ENCODE data around the gene PPFIA3. TPM values are rescaled to one million over a fixed set of nuclear protein-coding genes. Genes with fewer than 3 reads are reported as not detected.

Gene PPFIA3
- total and polyA plus RNA-seq, 2 donors (not counting 1 experiment from before 2014, with no cell fraction given): 0.62 to 1.3 TPM

- H2AFZ ChIP-seq (ENCODE audit: low read length): no peak overlapping the region
- H3K9ac ChIP-seq (ENCODE audit: insufficient read depth, low read length): no peak overlapping the region
- no peaks in the 10 kb centered on the region for H3K79me2 ChIP-seq (ENCODE audit: control insufficient read depth, insufficient read depth, low read length)
- no peaks in the 10 kb centered on the region for H4K20me1 ChIP-seq (ENCODE audit: control insufficient read depth, extremely low read depth, insufficient read depth, low read length)
- H3K4me2 ChIP-seq (ENCODE audit: extremely low read depth, insufficient read depth, low read length): no peak overlapping the region
- TF ChIP-seq EZH2 (IDR thresholded peaks at IDR 0.05; ENCODE audit: low read length, missing control alignments) (no peak), CTCF (conservative IDR thresholded peaks at IDR 0.05 in 1 of 2, IDR thresholded peaks at IDR 0.05 in 1 of 2; ENCODE audit: low read depth in 1 of 2, low read length in 2 of 2) (no peak)
- no peak overlapping the region for H3K4me3 ChIP-seq (replicated peaks in 1 of 4; ENCODE audit: control extremely low read depth in 1 of 4, insufficient read depth in 1 of 4, low read depth in 3 of 4, low read length in 4 of 4)
- peak in 1 of 2 donors; percentile 62 for DNase-seq (ENCODE audit: low read depth in 2 of 2)
- no peaks in the 10 kb centered on the region for H3K9me3 ChIP-seq (ENCODE audit: control insufficient read depth, insufficient read depth, low read depth, low read length)
- no peaks in the 10 kb centered on the region for H3K27me3 ChIP-seq (ENCODE audit: control insufficient read depth, insufficient read depth, low read length)
- H3K36me3 ChIP-seq (ENCODE audit: control insufficient read depth, insufficient read depth, low read length): peaks cover 24% of the 10 kb centered on the region
- peaks cover 3% of the 10 kb centered on the region for H3K4me1 ChIP-seq (ENCODE audit: control insufficient read depth, extremely low read depth, insufficient read depth, low read length)
- H3K27ac ChIP-seq (ENCODE audit: insufficient read depth, low read length): no peak overlapping the region
Observed at GRCh38 chr19:49110567-49110966, 8.8 kb upstream of the PPFIA3 start.

- peaks cover 21% of the 10 kb centered on the region for H3K36me3 ChIP-seq (ENCODE audit: control insufficient read depth, insufficient read depth, low read length)
- no peak overlapping the region for H2AFZ ChIP-seq (ENCODE audit: low read length)
- no peaks in the 10 kb centered on the region for H3K9me3 ChIP-seq (ENCODE audit: control insufficient read depth, insufficient read depth, low read depth, low read length)
- H4K20me1 ChIP-seq (ENCODE audit: control insufficient read depth, extremely low read depth, insufficient read depth, low read length): no peaks in the 10 kb centered on the region
- peaks cover 3% of the 10 kb centered on the region for H3K4me1 ChIP-seq (ENCODE audit: control insufficient read depth, extremely low read depth, insufficient read depth, low read length)
- no peak overlapping the region for H3K9ac ChIP-seq (ENCODE audit: insufficient read depth, low read length)
- no peak overlapping the region for H3K4me2 ChIP-seq (ENCODE audit: extremely low read depth, insufficient read depth, low read length)
- no peak overlapping the region for H3K27ac ChIP-seq (ENCODE audit: insufficient read depth, low read length)
- TF ChIP-seq EZH2 (IDR thresholded peaks at IDR 0.05; ENCODE audit: low read length, missing control alignments): no peak
- no peak for TF ChIP-seq CTCF (conservative IDR thresholded peaks at IDR 0.05 in 1 of 2, IDR thresholded peaks at IDR 0.05 in 1 of 2; ENCODE audit: low read depth in 1 of 2, low read length in 2 of 2)
- H3K79me2 ChIP-seq (ENCODE audit: control insufficient read depth, insufficient read depth, low read length): no peaks in the 10 kb centered on the region
- H3K4me3 ChIP-seq (replicated peaks in 1 of 4; ENCODE audit: control extremely low read depth in 1 of 4, insufficient read depth in 1 of 4, low read depth in 3 of 4, low read length in 4 of 4): no peak overlapping the region
- H3K27me3 ChIP-seq (ENCODE audit: control insufficient read depth, insufficient read depth, low read length): no peaks in the 10 kb centered on the region
- DNase-seq (ENCODE audit: low read depth in 2 of 2): no peak
Observed at GRCh38 chr19:49111218-49111998, 7.9 kb upstream of the PPFIA3 start.

GRCh38 chr19:49113762-49114629 is 5.3 kb upstream of the PPFIA3 start, which contains the start of gene LIN7B:
Gene LIN7B, plus strand, starts transcription at chr19:49114370. Its CDS starts 35 bp downstream, at chr19:49114405.
- TF ChIP-seq EZH2 (IDR thresholded peaks at IDR 0.05; ENCODE audit: low read length, missing control alignments): no peak
- TF ChIP-seq CTCF (conservative IDR thresholded peaks at IDR 0.05 in 1 of 2, IDR thresholded peaks at IDR 0.05 in 1 of 2; ENCODE audit: low read depth in 1 of 2, low read length in 2 of 2): no peak
- H3K36me3 ChIP-seq (ENCODE audit: control insufficient read depth, insufficient read depth, low read length): peaks cover 2% of the 10 kb centered on the region
- no peaks in the 10 kb centered on the region for H3K79me2 ChIP-seq (ENCODE audit: control insufficient read depth, insufficient read depth, low read length)
- peak within 1 kb of the TSS; percentile 89 for H3K4me2 ChIP-seq (ENCODE audit: extremely low read depth, insufficient read depth, low read length)
- H2AFZ ChIP-seq (ENCODE audit: low read length): peak within 1 kb of the TSS; percentile 78
- peak within 1 kb of the TSS; percentile 58 for H3K9ac ChIP-seq (ENCODE audit: insufficient read depth, low read length)
- no peaks in the 10 kb centered on the region for H3K27me3 ChIP-seq (ENCODE audit: control insufficient read depth, insufficient read depth, low read length)
- H3K27ac ChIP-seq (ENCODE audit: insufficient read depth, low read length): peak within 1 kb of the TSS; percentile 18
- H3K9me3 ChIP-seq (ENCODE audit: control insufficient read depth, insufficient read depth, low read depth, low read length): no peaks in the 10 kb centered on the region
- DNase-seq (ENCODE audit: low read depth in 2 of 2): peak; percentile 43 to 49
- H4K20me1 ChIP-seq (ENCODE audit: control insufficient read depth, extremely low read depth, insufficient read depth, low read length): no peaks in the 10 kb centered on the region
- H3K4me3 ChIP-seq (replicated peaks in 1 of 4; ENCODE audit: control extremely low read depth in 1 of 4, insufficient read depth in 1 of 4, low read depth in 3 of 4, low read length in 4 of 4): peak within 1 kb of the TSS; percentile 57 to 70 (median 65)
- H3K4me1 ChIP-seq (ENCODE audit: control insufficient read depth, extremely low read depth, insufficient read depth, low read length): peaks cover 6% of the 10 kb centered on the region

All from fibroblast of lung (primary cell).